Measurements from ENCODE around the gene SGCA. TPM values are rescaled to one million over a fixed set of nuclear protein-coding genes. Genes with fewer than 3 reads are reported as not detected.

SGCA gene
- total RNA-seq, 4 donors from 2014 or later = 1.8 to 7.8 (median 4.9) TPM

DNA sequence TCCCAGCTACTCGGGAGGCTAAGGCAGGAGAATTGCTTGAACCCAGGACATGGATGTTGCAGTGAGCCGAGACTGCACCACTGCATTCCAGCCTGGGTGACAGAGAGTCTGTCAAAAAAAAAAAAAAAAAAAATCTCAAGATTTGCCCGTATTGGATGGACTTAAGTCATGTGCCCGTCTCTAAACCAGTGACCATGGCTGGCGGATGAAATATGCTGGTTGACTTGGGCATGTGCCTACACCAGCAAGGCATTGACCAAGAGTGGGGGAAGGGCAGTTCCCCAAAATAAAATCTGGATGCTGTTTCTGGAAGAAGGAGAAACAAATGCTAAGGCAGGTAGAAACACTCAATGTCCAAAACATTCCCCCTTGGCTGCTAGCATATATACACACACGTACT, 57.1 kb downstream of the SGCA start:
- Histone ChIP-seq H3K27me3 (no peaks in the 10 kb centered on the region), H3K27ac (peak overlapping the region in 2 of 4 donors; percentile 80 to 90), H3K4me3 (no peak overlapping the region), H3K36me3 (no peaks in the 10 kb centered on the region), H3K4me1 (peaks cover 0 to 51% (median 40%) of the 10 kb centered on the region in 4 donors), H3K9me3 (peaks cover 0 to 18% (median 0%) of the 10 kb centered on the region in 4 donors)
- DNase-seq (ENCODE audit: low spot score in 2 of 2) = no peak
- TF ChIP-seq EP300 (IDR thresholded peaks at IDR 0.05) = no peak
- TF ChIP-seq, protein P1, sequence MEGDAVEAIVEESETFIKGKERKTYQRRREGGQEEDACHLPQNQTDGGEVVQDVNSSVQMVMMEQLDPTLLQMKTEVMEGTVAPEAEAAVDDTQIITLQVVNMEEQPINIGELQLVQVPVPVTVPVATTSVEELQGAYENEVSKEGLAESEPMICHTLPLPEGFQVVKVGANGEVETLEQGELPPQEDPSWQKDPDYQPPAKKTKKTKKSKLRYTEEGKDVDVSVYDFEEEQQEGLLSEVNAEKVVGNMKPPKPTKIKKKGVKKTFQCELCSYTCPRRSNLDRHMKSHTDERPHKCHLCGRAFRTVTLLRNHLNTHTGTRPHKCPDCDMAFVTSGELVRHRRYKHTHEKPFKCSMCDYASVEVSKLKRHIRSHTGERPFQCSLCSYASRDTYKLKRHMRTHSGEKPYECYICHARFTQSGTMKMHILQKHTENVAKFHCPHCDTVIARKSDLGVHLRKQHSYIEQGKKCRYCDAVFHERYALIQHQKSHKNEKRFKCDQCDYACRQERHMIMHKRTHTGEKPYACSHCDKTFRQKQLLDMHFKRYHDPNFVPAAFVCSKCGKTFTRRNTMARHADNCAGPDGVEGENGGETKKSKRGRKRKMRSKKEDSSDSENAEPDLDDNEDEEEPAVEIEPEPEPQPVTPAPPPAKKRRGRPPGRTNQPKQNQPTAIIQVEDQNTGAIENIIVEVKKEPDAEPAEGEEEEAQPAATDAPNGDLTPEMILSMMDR (IDR thresholded peaks at IDR 0.05) = no peak
- no peak for TF ChIP-seq POLR2A (IDR thresholded peaks at IDR 0.05)
- WGBS, 2 donors = 84% methylated on average over 6 of the region's 6 CpGs

Other genes starting within 250 kb of the SGCA start
- gene DLX4, start 196.8 kb upstream of the SGCA start, total RNA-seq = not detected
- under 1 TPM in 1 of 4 donors, not detected in 3; 0.30 TPM for gene DLX3, start 170.8 kb upstream of the SGCA start, total RNA-seq
- 10 to 100 TPM; 59.2 to 85.7 (median 69.1) TPM for gene ITGA3, start 109.9 kb upstream of the SGCA start, total RNA-seq
- gene PDK2, start 70.7 kb upstream of the SGCA start, total RNA-seq = 10 to 100 TPM; 37.9 to 77.7 (median 49.8) TPM
- 1 to 10 TPM in 2 of 4 donors, under 1 TPM in 2; 0.63 to 1.5 (median 1.1) TPM for gene SAMD14, start 35.8 kb upstream of the SGCA start, total RNA-seq
- 10 to 100 TPM; 28.4 to 54.9 (median 36.9) TPM for gene PPP1R9B, start 15.3 kb upstream of the SGCA start, total RNA-seq
- 100 to 1,000 TPM in 1 of 4 donors, 10 to 100 TPM in 3; 31.5 to 185 (median 73.0) TPM for gene COL1A1, start 35.6 kb downstream of the SGCA start, total RNA-seq
- gene TMEM92, start 108.5 kb downstream of the SGCA start, total RNA-seq = under 1 TPM in 2 of 4 donors, not detected in 2; 0.44 to 0.59 TPM
- 10 to 100 TPM; 27.6 to 32.3 (median 29.9) TPM for gene XYLT2, start 180.1 kb downstream of the SGCA start, total RNA-seq
- 10 to 100 TPM; 32.4 to 45.9 (median 34.9) TPM for gene MRPL27, start 207.2 kb downstream of the SGCA start, total RNA-seq
- gene EME1, start 207.2 kb downstream of the SGCA start, total RNA-seq = 1 to 10 TPM in 2 of 4 donors, under 1 TPM in 2; 0.42 to 1.7 (median 1.1) TPM
- 10 to 100 TPM; 26.0 to 72.6 (median 36.3) TPM for gene LRRC59, start 231.5 kb downstream of the SGCA start, total RNA-seq

Data from tibial nerve (tissue), 4 donors.